MG63 (cell line): ENCODE data around the gene CCDC127. TPM values are rescaled to one million over a fixed set of nuclear protein-coding genes. Genes with fewer than 3 reads are reported as not detected.
A peak's percentile ranks its signal among the peaks of the same experiment; 100 is the strongest.
"Not testable (repeated sequence)": the region's sequence is repeated elsewhere in the genome, so short reads cannot be mapped to it uniquely, and the experiment has no call there.

Experiments
- DNase-seq: peaks from one replicate; pipeline ENCODE4 v3.0.0-alpha.2; 2020
- H3K27me3 ChIP-seq: fragments of 250-450 bp; sonication (Bioruptor Pico); 2 replicates; pipeline ENCODE4 v1.5.1; 2020; ENCODE audit warnings: mild to moderate bottlenecking, moderate library complexity
- H3K36me3 ChIP-seq: fragments of 250-450 bp; sonication (Bioruptor Pico); 2 replicates; pipeline ENCODE4 v1.5.1; 2020; ENCODE audit warnings: mild to moderate bottlenecking, moderate library complexity
- H3K4me3 ChIP-seq: fragments of 250-450 bp; sonication (Bioruptor Pico); 2 replicates; pipeline ENCODE4 v1.5.1; 2020; ENCODE audit warnings: mild to moderate bottlenecking, moderate library complexity
- H3K9me3 ChIP-seq: fragments of 250-450 bp; sonication (Bioruptor Pico); 2 replicates; pipeline ENCODE4 v1.5.1; 2020; ENCODE audit warnings: mild to moderate bottlenecking, moderate library complexity
- total RNA-seq: library from RNA; depleted of rRNA; stranded (reverse); fragments of >200 nt; shearing (Covaris generic); gene quantifications from 2 replicates; pipeline ENCODE4 v1.2.3, GENCODE V29; 2014; ENCODE audit warnings: low replicate concordance

CCDC127 gene
- total RNA-seq, 1 experiment from 2014 or later, result 3.4 TPM

DNA sequence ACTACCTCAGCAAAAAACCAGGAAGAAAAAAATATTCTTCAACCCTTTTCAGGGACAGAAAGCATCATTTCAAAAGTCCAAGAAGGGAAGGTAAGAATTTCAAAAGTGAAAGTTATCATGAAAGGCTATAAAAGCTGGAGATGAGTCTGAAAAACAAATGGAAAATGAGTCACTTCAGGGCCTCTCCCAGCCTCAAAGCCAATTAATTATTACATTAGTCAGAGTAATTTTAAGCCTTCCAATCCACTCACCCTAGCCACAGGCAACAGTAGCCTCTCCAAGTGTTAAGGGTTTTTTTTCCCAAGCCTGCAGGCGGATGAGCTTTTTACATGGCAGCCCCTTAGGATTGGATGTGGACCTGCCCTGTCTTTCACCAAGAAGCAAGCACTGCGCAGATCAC lies 2.7 kb downstream of the CCDC127 start:
- DNase-seq, result peak; percentile 43
- H3K4me3 ChIP-seq, result peak overlapping the region; percentile 6; the same call in 1 of the 2 replicates
- not testable (repeated sequence) for H3K9me3 ChIP-seq, H3K36me3 ChIP-seq, H3K27me3 ChIP-seq

DNA sequence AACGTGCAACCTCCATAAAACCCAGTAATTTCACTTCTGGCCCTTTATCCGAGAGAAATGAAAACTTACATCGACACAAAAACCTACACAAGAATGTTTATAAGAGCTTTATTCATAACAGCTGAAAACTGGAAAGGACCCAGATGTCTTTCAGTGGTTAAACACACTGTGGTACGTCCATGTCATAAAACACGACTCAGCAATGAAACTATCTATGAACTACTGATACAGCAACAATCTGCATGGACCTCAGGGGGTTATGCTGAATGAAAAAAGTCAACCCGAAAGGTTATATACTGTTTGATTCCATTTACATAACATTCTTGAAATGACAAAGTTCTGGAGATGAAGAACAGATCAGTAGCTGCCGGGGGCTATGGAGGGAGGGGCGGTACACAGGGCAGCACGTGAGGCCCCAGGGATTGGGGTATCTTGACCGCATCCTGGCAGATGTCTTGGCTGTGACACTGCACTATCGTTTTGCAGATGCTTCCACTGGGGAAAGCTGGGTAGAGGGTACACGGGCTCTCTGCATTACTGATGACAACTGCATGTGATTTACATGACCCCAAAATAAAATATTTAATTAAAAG lies 4.1 kb downstream of the CCDC127 start:
- peaks cover 6% of the 10 kb centered on the region for H3K36me3 ChIP-seq
- no peak overlapping the region for H3K4me3 ChIP-seq
- no peaks in the 10 kb centered on the region for H3K27me3 ChIP-seq
- DNase-seq, result no peak
- H3K9me3 ChIP-seq, result no peaks in the 10 kb centered on the region

- no peak for DNase-seq
- H3K9me3 ChIP-seq, result no peaks in the 10 kb centered on the region
- H3K4me3 ChIP-seq, result no peak overlapping the region
- H3K36me3 ChIP-seq, result peaks cover 21% of the 10 kb centered on the region
- no peaks in the 10 kb centered on the region for H3K27me3 ChIP-seq
Observed at GRCh38 chr5:208449-209114, 9.4 kb downstream of the CCDC127 start.

DNA sequence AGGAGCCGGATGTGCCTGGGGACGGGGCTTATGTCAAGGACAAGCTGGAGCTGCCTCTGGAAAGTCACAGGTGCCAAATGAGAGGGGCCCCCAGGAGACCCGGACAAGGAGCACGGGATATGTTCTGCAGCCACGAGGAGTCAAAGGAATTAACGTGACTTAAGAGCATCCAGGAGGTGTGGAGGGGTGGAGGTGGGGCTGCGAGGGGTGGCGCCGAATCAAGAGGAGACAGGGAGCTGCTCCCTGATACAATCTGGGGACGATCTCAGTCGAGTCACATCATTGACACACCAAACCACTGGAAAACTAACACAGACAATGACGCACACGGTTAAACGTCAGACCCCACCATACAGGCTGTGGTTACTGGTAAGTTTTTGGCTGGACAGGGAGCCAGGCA lies 10.4 kb downstream of the CCDC127 start:
- DNase-seq, result no peak
- H3K9me3 ChIP-seq, result no peaks in the 10 kb centered on the region

DNA sequence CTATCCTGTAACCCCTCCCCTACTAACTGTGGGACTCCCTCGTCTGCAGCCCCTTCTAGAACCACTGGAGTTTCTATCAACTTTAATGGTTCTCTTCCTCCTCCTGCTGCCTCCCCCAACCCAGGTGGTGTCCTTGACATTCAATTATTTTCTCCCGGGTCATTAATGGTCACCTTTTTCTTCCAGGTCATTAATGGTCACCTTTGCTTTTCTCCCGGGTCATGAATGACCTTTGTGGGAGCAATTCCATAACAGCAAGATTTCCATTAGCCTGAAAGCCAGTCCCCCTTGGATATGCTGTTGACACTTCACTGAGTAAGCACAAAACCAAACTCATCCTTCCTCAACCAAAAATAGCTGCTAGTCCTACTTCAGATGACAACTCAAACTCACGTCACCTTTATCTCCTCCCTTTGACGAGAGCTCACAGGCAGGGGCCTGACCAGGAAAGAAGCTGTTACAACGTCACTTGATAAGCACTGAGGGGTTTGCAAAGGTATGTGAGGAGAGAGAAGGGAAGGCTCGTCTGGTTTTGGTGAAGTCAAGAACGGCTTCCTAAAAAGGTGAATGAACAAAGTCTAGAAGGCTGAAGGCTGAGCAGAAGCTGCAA lies 10.9 kb downstream of the CCDC127 start:
- Histone ChIP-seq H3K9me3 (no peaks in the 10 kb centered on the region), H3K36me3 (peaks cover 20% of the 10 kb centered on the region), H3K4me3 (no peak overlapping the region), H3K27me3 (no peaks in the 10 kb centered on the region)
- DNase-seq, result no peak

More for the DNA sequence above, 10.4 kb downstream of the CCDC127 start:
- peaks cover 20% of the 10 kb centered on the region for H3K36me3 ChIP-seq
- no peaks in the 10 kb centered on the region for H3K27me3 ChIP-seq
- H3K4me3 ChIP-seq, result no peak overlapping the region

- peak; percentile 46 for DNase-seq
- H3K36me3 ChIP-seq, result peaks cover 20% of the 10 kb centered on the region
- no peaks in the 10 kb centered on the region for H3K27me3 ChIP-seq
- H3K9me3 ChIP-seq, result no peaks in the 10 kb centered on the region
- H3K4me3 ChIP-seq, result no peak overlapping the region
Observed at GRCh38 chr5:206406-206805, 11.5 kb downstream of the CCDC127 start.

DNA sequence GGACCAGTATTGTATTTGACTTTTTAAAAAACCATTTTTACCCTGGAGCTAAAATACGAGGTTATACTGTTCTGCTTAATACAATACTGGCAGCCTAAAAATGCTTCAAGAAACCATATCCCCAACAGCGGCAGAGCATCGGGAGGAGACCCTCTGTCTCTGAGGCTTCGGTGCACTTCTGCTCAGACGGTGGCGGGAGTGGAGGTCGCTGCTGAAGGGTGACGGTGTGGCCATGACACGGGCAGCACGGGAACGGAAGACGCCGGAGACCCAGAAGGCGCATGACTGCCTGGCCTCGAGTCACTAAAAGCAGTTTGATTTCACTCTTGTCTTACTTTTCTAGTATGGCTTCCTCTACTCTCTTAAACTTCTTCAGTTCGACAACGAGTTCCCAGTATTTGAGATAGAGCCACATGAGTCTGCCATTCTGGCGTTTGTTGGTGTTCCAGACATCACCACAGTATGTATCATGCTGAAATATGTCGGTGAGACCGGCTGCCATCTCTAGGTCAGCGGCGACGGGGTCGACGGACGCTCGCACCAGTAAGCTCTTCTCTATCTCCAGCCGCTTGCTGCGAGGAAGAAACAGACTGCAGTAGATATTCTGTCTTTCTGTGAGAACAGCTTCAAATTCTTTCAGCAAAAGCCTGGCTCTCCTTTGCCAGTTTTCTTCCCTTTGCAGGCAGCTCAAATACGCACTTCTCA lies 12.8 kb downstream of the CCDC127 start:
- H3K4me3 ChIP-seq, result no peak overlapping the region
- no peaks in the 10 kb centered on the region for H3K9me3 ChIP-seq
- H3K36me3 ChIP-seq, result peaks cover 20% of the 10 kb centered on the region
- no peaks in the 10 kb centered on the region for H3K27me3 ChIP-seq
- DNase-seq, result no peak

DNA sequence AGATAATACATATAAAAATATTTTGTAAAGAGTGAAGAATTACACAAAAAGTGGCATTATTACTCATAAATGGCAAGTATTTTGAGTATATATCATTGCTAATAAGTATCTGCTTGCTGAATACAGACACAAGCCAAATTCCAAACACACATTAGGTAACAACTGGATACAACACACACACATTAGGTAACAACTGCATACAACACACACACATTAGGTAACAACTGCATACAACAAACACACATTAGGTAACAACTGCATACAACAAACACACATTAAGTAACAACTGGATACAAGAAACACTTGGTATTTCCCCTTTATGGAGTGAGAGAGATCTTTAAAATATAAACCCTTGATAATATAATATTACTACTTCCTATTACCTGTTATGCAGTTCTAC lies 13.5 kb downstream of the CCDC127 start:
- no peak for DNase-seq
- peaks cover 20% of the 10 kb centered on the region for H3K36me3 ChIP-seq
- H3K9me3 ChIP-seq, result no peaks in the 10 kb centered on the region
- no peaks in the 10 kb centered on the region for H3K27me3 ChIP-seq
- H3K4me3 ChIP-seq, result no peak overlapping the region

DNA sequence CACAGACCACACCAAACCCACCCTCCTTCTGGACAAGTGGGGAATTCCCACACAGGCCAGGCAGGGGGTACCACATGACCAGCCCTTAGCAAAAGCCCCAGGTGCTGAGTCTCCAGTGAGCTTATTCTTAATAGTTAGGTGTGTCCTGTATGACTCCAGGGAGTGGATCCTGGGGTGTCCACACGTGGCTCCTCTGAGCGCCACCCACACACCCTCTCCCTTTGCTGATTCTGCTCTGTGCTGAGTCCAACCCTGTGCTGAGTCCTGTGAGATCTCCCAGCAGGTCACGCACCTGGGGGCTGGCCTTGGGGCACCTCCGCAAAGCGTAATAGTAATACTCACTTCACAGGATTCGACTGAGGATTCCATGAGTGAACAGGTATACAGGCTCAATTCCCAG lies 14.0 kb downstream of the CCDC127 start:
- H3K27me3 ChIP-seq, result no peaks in the 10 kb centered on the region
- H3K4me3 ChIP-seq, result no peak overlapping the region
- peaks cover 20% of the 10 kb centered on the region for H3K36me3 ChIP-seq
- no peak for DNase-seq
- no peaks in the 10 kb centered on the region for H3K9me3 ChIP-seq

DNA sequence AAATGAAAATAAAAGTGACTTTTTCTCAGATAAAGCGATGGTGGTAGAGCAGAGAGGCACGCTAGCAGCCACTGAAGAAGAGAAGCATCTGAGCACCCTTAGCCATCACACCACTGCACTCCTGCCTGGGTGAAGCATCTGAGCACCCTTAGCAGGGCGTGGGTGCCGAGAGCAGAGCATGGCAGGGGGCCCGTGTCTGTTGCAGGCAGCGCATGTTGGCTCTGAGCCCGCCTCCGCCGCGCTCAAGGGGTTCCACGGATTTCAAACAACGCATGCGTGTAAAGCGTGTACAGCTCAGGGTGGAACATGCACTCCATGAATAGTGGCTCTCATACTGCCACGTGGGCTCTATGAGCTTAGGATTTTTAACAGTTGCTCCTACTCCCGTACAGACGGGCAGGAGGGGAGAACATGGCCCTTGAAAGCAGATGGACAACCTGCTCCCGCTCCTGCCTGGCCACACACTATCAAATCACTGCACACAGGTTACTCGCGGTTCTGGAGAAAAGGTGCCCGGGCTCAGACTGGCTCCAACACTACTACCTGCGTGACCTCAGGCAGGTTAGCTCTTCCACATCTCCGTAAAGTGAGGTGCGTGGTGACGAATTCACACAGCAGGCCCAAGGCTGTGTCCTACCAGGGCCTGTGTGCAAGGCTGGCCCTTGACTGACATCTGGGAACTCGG lies 14.6 kb downstream of the CCDC127 start:
- Histone ChIP-seq H3K9me3 (no peaks in the 10 kb centered on the region), H3K27me3 (no peaks in the 10 kb centered on the region), H3K4me3 (no peak overlapping the region), H3K36me3 (peaks cover 20% of the 10 kb centered on the region)
- no peak for DNase-seq

DNA sequence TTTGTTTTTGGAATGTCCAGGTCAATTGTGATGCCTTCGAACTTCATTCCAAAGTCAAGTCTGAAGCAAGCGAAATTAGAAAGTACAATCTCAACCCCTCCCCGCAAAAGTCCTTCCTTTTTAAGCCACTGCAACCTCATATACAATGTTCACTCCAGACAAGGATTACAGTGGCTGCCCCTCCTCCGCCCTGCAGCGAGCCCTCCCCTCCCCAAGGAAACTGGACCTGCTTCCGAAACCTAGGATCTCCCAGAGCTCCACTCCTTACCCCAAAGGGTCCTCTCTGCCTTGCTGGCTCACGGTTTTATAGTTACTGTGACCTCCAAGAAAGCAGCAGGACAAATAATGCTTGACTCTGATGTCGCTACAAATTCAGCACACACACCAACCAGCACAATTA lies 16.3 kb downstream of the CCDC127 start:
- H3K4me3 ChIP-seq, result no peak overlapping the region
- H3K9me3 ChIP-seq, result no peaks in the 10 kb centered on the region
- H3K36me3 ChIP-seq, result peaks cover 18% of the 10 kb centered on the region
- no peak for DNase-seq
- no peaks in the 10 kb centered on the region for H3K27me3 ChIP-seq

GRCh38 chr5:200985-201384 lies 17.0 kb downstream of the CCDC127 start:
- no peak overlapping the region for H3K4me3 ChIP-seq
- no peaks in the 10 kb centered on the region for H3K9me3 ChIP-seq
- no peak for DNase-seq
- no peaks in the 10 kb centered on the region for H3K27me3 ChIP-seq
- H3K36me3 ChIP-seq, result peaks cover 18% of the 10 kb centered on the region

DNA sequence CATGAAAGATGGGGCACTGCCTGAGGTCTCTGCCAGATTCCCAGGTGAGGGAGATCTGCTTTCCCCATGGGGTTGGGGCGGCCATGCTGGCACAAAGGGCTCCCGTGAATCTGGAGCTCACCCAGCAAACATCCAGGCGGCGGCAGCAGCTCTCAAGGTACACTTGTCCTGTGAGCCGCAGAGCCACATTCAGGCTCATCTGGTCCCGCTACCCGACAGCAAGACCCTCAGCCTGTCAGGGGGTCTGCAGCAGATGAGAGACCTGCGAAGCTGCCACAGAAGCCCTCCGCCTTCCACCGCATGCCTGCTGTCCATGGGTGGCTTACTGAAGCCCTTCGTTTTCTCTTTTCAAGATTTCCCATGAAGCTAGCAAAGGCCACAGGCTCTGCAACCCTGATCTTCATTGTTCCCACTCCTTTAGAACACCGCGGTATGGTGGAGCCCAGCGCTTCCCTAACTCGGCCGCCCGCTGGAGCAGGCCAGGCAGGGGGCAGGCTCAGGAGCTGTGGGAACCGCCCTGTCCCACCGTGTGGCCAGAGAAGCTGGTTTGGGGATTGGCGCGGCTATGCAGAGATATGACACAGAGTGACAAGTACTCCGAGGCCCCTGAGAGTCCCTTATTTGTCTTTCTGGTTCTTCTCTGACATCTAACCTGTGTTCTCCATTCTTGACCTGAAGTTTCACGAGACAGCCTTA lies 17.9 kb downstream of the CCDC127 start:
- peaks cover 12% of the 10 kb centered on the region for H3K36me3 ChIP-seq
- no peak for DNase-seq
- H3K4me3 ChIP-seq, result no peak overlapping the region
- no peaks in the 10 kb centered on the region for H3K27me3 ChIP-seq
- no peaks in the 10 kb centered on the region for H3K9me3 ChIP-seq

GRCh38 chr5:199197-199949 lies 18.6 kb downstream of the CCDC127 start:
- Histone ChIP-seq H3K9me3 (no peaks in the 10 kb centered on the region), H3K27me3 (no peaks in the 10 kb centered on the region), H3K36me3 (peaks cover 6% of the 10 kb centered on the region), H3K4me3 (no peak overlapping the region)
- no peak for DNase-seq

- no peak for DNase-seq
- H3K4me3 ChIP-seq, result no peak overlapping the region
- H3K9me3 ChIP-seq, result no peaks in the 10 kb centered on the region
- H3K36me3 ChIP-seq, result no peaks in the 10 kb centered on the region; the same call in none of the 2 replicates
- H3K27me3 ChIP-seq, result no peaks in the 10 kb centered on the region
Observed at GRCh38 chr5:198516-199196, 19.3 kb downstream of the CCDC127 start.
